Esophagus muscularis mucosa (tissue), 4 donors: ENCODE measurements around the gene PRKCE.

Experiments
- CTCF ChIP-seq, 3 experiments: fragments of 200-600 bp in 2 of 3; fragments of 450-650 bp in 1 of 3; sonication (generic) in 2 of 3; IDR thresholded peaks; one replicate each; pipeline ENCODE4 v1.5.1; 2017 to 2019; ENCODE audit warnings: antibody characterized with exemption in 3 of 3, mild to moderate bottlenecking in 2 of 3, moderate library complexity in 1 of 3
- EP300 ChIP-seq: sonication (generic); formaldehyde crosslinking; IDR thresholded peaks from one replicate; pipeline ENCODE4 v1.6.1; 2017; ENCODE audit warnings: antibody characterized with exemption
- POLR2A ChIP-seq: fragments of 450-650 bp; IDR thresholded peaks from one replicate; pipeline ENCODE4 v1.6.1; 2017; ENCODE audit warnings: antibody characterized with exemption, moderate library complexity, mild to moderate bottlenecking, low read depth
- POLR2AphosphoS5 ChIP-seq, 2 donors: sonication (generic); formaldehyde crosslinking; IDR thresholded peaks; one replicate each; pipeline ENCODE4 v1.6.1; 2017; ENCODE audit warnings: antibody characterized with exemption in 2 of 2

- TF ChIP-seq CTCF (IDR thresholded peaks at IDR 0.05) (no peak), POLR2A (no peak), POLR2AphosphoS5 (IDR thresholded peaks at IDR 0.05) (no peak), EP300 (no peak)
Observed at GRCh38 chr2:45983213-45983612, 331.7 kb downstream of the PRKCE start.
